Ishikawa (cell line): ENCODE results near the gene PVR.

ENCODE experiments used
- EP300 ChIP-seq: IDR thresholded peaks from 2 replicates; pipeline ENCODE4 v1.6.1; 2012; ENCODE audit warnings: borderline replicate concordance
- NFIC ChIP-seq: IDR thresholded peaks from 2 replicates; pipeline ENCODE4 v1.6.1; 2012
- RAD21 ChIP-seq: IDR thresholded peaks from 2 replicates; pipeline ENCODE4 v1.6.1; 2012; ENCODE audit warnings: low read depth
- TAF1 ChIP-seq: IDR thresholded peaks from 2 replicates; pipeline ENCODE4 v1.6.1; 2012; ENCODE audit warnings: low read depth, mild to moderate bottlenecking
- YY1 ChIP-seq: IDR thresholded peaks from 2 replicates; pipeline ENCODE4 v1.6.1; 2012; ENCODE audit warnings: low read depth
- TF ChIP-seq, protein P1 (sequence below): IDR thresholded peaks from 2 replicates; pipeline ENCODE4 v1.6.1; 2012
- TF ChIP-seq, protein P2 (sequence below): IDR thresholded peaks from 2 replicates; pipeline ENCODE4 v1.6.1; 2012

DNA sequence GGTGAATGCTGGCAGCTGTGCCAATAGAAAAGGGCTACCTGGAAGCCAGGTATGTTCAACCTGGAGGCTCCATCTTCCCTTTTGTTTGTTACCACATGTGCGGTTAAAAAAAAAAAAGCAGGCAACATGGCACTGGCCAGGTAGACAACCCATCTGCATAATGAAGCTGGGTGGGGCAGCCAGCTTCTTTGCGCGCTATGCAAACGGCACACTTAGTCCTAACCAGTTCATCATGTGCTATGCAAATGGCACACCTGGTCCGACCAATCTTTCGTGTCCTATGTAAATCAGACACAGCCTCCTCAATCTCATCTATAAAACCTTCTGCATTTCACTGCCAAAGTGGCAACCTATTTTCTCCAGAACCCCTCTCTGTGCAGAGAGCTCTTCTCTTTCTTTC lies 41.6 kb upstream of the PVR start:
- TF ChIP-seq NFIC (no peak), TAF1 (no peak), EP300 (no peak), RAD21 (no peak), YY1 (0 out of 2 replicates have a peak, but pooled peaks have one; percentile 17)
- TF ChIP-seq, protein P1, sequence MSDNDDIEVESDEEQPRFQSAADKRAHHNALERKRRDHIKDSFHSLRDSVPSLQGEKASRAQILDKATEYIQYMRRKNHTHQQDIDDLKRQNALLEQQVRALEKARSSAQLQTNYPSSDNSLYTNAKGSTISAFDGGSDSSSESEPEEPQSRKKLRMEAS = peak; percentile 59; the same call in 1 of the 2 replicates
- TF ChIP-seq, protein P2, sequence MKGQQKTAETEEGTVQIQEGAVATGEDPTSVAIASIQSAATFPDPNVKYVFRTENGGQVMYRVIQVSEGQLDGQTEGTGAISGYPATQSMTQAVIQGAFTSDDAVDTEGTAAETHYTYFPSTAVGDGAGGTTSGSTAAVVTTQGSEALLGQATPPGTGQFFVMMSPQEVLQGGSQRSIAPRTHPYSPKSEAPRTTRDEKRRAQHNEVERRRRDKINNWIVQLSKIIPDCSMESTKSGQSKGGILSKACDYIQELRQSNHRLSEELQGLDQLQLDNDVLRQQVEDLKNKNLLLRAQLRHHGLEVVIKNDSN = peak; percentile 48
